Suprapubic skin (tissue), 4 donors: ENCODE measurements around the gene SKIC8. TPM values are rescaled to one million over a fixed set of nuclear protein-coding genes. Genes with fewer than 3 reads are reported as not detected.

Experiments used
- DNase-seq, 2 donors: peaks; one replicate each; pipeline ENCODE4 v3.0.0-alpha.2; 2019; ENCODE audit warnings: low spot score in 2 of 2
- H3K27ac ChIP-seq: fragments of 200-600 bp; sonication (generic); one replicate; pipeline ENCODE4 v1.5.1; 2019
- H3K27me3 ChIP-seq: fragments of 200-600 bp; sonication (generic); one replicate; pipeline ENCODE4 v1.5.1; 2019
- H3K36me3 ChIP-seq: fragments of 200-600 bp; sonication (generic); one replicate; pipeline ENCODE4 v1.5.1; 2019
- H3K4me1 ChIP-seq: fragments of 200-600 bp; sonication (generic); one replicate; pipeline ENCODE4 v1.5.1; 2019
- H3K4me3 ChIP-seq: fragments of 200-600 bp; sonication (generic); one replicate; pipeline ENCODE4 v1.5.1; 2019; ENCODE audit warnings: mild to moderate bottlenecking
- H3K9me3 ChIP-seq: fragments of 200-600 bp; sonication (generic); one replicate; pipeline ENCODE4 v1.5.1; 2019
- CTCF ChIP-seq, 2 donors: fragments of 200-600 bp in 1 of 2; fragments of 450-650 bp in 1 of 2; sonication (generic) in 1 of 2; IDR thresholded peaks; one replicate each; pipeline ENCODE4 v1.5.1; 2016 to 2019; ENCODE audit warnings: antibody characterized with exemption in 2 of 2, mild to moderate bottlenecking in 1 of 2, moderate library complexity in 1 of 2
- EP300 ChIP-seq: sonication (generic); formaldehyde crosslinking; IDR thresholded peaks from one replicate; pipeline ENCODE4 v1.6.1; 2017; ENCODE audit warnings: antibody characterized with exemption
- POLR2A ChIP-seq, 2 donors: fragments of 450-650 bp; IDR thresholded peaks; one replicate each; pipeline ENCODE4 v1.6.1; 2017; ENCODE audit warnings: antibody characterized with exemption in 2 of 2, mild to moderate bottlenecking in 2 of 2, moderate library complexity in 2 of 2
- POLR2AphosphoS5 ChIP-seq, 3 donors: sonication (generic); formaldehyde crosslinking; IDR thresholded peaks; one replicate each; pipeline ENCODE4 v1.6.1; 2017; ENCODE audit warnings: antibody characterized with exemption in 3 of 3
- WGBS: methylation state at CpG from one replicate; pipeline ENCODE4 v1.1.5; 2018; 5-methylcytosine and 5-hydroxymethylcytosine counted together
- total RNA-seq, 4 donors: library from RNA; depleted of rRNA; stranded (reverse); fragments of >200 nt; gene quantifications; one replicate each; pipeline ENCODE4 v1.1.0, GENCODE V29; 2016

The SKIC8 gene
- total RNA-seq, 4 donors from 2014 or later, result 42.9 to 69.9 (median 56.2) TPM

DNA sequence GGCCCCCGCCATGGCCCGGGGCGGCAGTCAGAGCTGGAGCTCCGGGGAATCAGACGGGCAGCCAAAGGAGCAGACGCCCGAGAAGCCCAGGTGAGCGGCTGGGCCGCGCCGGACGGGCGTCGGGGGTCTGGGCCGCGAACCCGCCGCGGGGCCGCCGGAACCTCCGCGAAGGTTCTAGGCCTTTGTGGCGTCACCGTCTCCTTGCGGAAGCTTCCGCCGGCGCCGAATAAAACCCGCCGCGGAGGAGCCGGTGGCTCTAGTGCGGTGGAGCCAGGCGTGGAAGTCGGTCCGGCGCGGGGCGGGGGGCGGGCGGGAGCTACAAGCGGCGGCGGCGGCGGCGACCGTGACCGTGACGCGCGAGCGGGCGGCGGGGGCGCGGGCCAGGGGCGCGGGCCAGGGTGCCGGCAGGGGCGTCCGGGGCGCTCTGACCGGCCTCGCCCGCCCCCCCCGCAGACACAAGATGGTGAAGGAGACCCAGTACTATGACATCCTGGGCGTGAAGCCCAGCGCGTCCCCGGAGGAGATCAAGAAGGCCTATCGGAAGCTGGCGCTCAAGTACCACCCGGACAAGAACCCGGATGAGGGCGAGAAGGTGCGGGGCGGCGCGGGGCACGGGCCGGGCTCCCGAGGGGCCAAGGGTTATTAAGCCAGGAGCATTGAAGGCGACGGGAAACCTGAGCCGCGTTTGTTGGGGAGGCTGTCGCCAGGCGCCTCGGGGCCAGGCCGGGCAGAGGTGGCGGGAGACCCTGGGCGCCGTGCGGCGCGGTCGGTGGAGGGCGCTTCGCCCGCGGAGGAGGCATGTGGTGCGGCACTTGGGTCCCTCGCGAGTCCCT lies 34.9 kb downstream of the SKIC8 start, which contains the start of gene DNAJA4:
TSS of gene DNAJA4 (plus strand) at position 259 of the 833 bp plus-strand sequence. CDS start at position 461, 202 bp downstream.
- no peaks in the 10 kb centered on the region for H3K9me3 ChIP-seq
- H3K4me3 ChIP-seq, result peak within 1 kb of the TSS; percentile 72
- TF ChIP-seq CTCF (IDR thresholded peaks at IDR 0.05) (no peak), POLR2A (IDR thresholded peaks at IDR 0.05) (no peak), POLR2AphosphoS5 (IDR thresholded peaks at IDR 0.05) (no peak), EP300 (no peak)
- peak in 1 of 2 donors; percentile 78 for DNase-seq
- no peaks in the 10 kb centered on the region for H3K27me3 ChIP-seq
- H3K36me3 ChIP-seq, result no peaks in the 10 kb centered on the region
- H3K27ac ChIP-seq, result peak within 1 kb of the TSS; percentile 86
- 2% methylated on average over 11 of the region's 107 CpGs for WGBS
- H3K4me1 ChIP-seq, result peaks cover 33% of the 10 kb centered on the region

- H3K27ac ChIP-seq, result peak overlapping the region; percentile 86
- H3K9me3 ChIP-seq, result no peaks in the 10 kb centered on the region
- peaks cover 33% of the 10 kb centered on the region for H3K4me1 ChIP-seq
- 80% methylated on average over 1 of the region's 23 CpGs for WGBS
- no peak for TF ChIP-seq POLR2A (IDR thresholded peaks at IDR 0.05)
- TF ChIP-seq EP300, result no peak
- no peak for TF ChIP-seq POLR2AphosphoS5 (IDR thresholded peaks at IDR 0.05)
- TF ChIP-seq CTCF (IDR thresholded peaks at IDR 0.05), result no peak
- DNase-seq, result no peak
- no peaks in the 10 kb centered on the region for H3K27me3 ChIP-seq
- H3K36me3 ChIP-seq, result no peaks in the 10 kb centered on the region
- peak overlapping the region; percentile 72 for H3K4me3 ChIP-seq
Measured at GRCh38 chr15:78263907-78264303, 35.5 kb downstream of the SKIC8 start.

DNA sequence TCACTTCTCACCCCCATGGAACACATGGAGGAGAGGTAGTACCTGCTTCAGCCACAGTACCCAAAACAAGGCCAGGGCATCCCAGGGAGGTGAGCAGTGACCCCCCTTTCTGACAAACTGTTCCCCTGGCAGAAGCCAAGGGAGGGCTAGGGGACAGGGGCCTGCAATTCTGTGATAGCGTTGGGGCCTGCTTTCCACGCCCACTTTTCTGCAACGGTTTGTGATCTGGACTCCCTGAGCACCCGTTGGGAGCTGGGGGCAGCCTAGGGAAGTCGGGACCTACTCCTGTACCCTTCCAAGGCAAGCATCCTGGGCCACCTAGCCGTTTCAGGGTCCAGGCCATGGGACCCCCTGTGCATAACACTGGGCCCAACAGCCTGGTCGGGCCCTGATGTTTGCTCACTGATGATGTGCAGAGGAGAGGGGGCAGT lies 36.0 kb downstream of the SKIC8 start:
- DNase-seq, result no peak
- WGBS, result 98% methylated on average over 6 of the region's 7 CpGs
- Histone ChIP-seq H3K4me1 (peaks cover 33% of the 10 kb centered on the region), H3K36me3 (no peaks in the 10 kb centered on the region), H3K9me3 (no peaks in the 10 kb centered on the region), H3K4me3 (no peak overlapping the region), H3K27me3 (no peaks in the 10 kb centered on the region), H3K27ac (no peak overlapping the region)
- no peak for TF ChIP-seq EP300
- TF ChIP-seq CTCF (IDR thresholded peaks at IDR 0.05), result no peak
- no peak for TF ChIP-seq POLR2A (IDR thresholded peaks at IDR 0.05)
- TF ChIP-seq POLR2AphosphoS5 (IDR thresholded peaks at IDR 0.05), result no peak

DNA sequence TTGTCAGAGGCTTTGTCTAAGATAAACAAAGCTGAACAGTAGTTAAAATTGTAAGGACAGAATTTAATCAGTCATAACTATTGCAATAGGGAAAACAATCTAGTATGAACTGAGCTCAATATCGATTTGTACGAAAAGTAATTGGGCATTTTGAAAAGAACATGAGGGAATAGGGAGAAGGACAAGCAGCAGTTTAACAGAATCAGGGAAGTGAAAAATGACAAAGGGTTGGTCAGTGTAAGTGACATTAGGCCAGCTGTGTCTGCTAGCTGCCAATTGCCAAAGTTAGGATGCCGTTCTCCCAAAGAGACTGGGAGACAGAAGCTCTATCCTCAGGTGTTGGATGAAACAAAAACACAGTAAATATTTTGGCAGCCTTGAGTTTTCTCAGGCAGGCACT lies 38.3 kb downstream of the SKIC8 start:
- no peak for DNase-seq
- Histone ChIP-seq H3K4me1 (peaks cover 23% of the 10 kb centered on the region), H3K27ac (no peak overlapping the region), H3K4me3 (no peak overlapping the region), H3K36me3 (no peaks in the 10 kb centered on the region), H3K27me3 (no peaks in the 10 kb centered on the region), H3K9me3 (no peaks in the 10 kb centered on the region)
- 90% methylated on average over 3 of the region's 3 CpGs for WGBS
- TF ChIP-seq CTCF (IDR thresholded peaks at IDR 0.05) (no peak), POLR2AphosphoS5 (IDR thresholded peaks at IDR 0.05) (no peak), EP300 (no peak), POLR2A (IDR thresholded peaks at IDR 0.05) (no peak)

DNA sequence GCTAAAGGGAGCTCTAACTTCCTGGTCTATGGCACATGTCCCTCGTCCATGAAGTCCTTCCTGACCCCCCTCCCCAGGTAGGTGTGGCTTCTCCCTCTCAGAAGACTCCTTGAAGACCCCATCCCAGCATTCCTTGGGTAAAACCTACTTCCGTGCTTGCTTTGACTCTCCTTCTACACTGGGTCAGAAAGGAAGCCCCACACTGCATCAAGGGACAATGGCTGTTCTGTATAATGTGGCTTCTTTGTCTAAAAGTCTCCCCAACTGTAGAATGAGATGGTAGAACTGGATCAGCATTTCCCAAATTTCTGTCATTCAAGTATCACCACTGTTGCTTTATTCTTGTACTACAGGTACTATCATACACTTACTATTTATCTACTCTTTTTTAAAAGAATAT lies 38.9 kb downstream of the SKIC8 start:
- DNase-seq, result no peak
- Histone ChIP-seq H3K36me3 (no peaks in the 10 kb centered on the region), H3K9me3 (no peaks in the 10 kb centered on the region), H3K27ac (no peak overlapping the region), H3K27me3 (no peaks in the 10 kb centered on the region), H3K4me1 (peaks cover 17% of the 10 kb centered on the region), H3K4me3 (no peak overlapping the region)
- WGBS, result 73% methylated on average over 2 of the region's 2 CpGs
- no peak for TF ChIP-seq EP300
- no peak for TF ChIP-seq CTCF (IDR thresholded peaks at IDR 0.05)
- TF ChIP-seq POLR2A (IDR thresholded peaks at IDR 0.05), result no peak
- TF ChIP-seq POLR2AphosphoS5 (IDR thresholded peaks at IDR 0.05), result no peak
